HepG2 (cell line): ENCODE data around the gene ANG. TPM values are rescaled to one million over a fixed set of nuclear protein-coding genes. Genes with fewer than 3 reads are reported as not detected.

Experiments used
- ATF1 ChIP-seq: IDR thresholded peaks from 2 replicates; pipeline ENCODE4 v1.6.1; 2016; ENCODE audit warnings: mild to moderate bottlenecking, control low read depth
- CBX1 ChIP-seq: IDR thresholded peaks from one replicate; pipeline ENCODE4 v1.6.1; 2016; ENCODE audit warnings: antibody characterized with exemption, low read depth
- DBP ChIP-seq: sonication (generic); formaldehyde crosslinking; IDR thresholded peaks from 2 replicates; pipeline ENCODE4 v1.4.0; 2020; ENCODE audit warnings: missing genetic modification reagents; ENCODE audit errors: not compliant biosample characterization
- FLYWCH1 ChIP-seq: sonication (generic); formaldehyde crosslinking; IDR thresholded peaks from 2 replicates; pipeline ENCODE4 v1.8.1; 2023; ENCODE audit warnings: mild to moderate bottlenecking, missing genetic modification reagents
- HMG20A ChIP-seq: IDR thresholded peaks from 2 replicates; pipeline ENCODE4 v1.6.1; 2016; ENCODE audit warnings: borderline replicate concordance
- HMGA1 ChIP-seq: sonication (generic); formaldehyde crosslinking; conservative IDR thresholded peaks from 2 replicates; pipeline ENCODE4 v1.4.0; 2020; ENCODE audit warnings: missing genetic modification reagents
- NCOA2 ChIP-seq: sonication (generic); formaldehyde crosslinking; IDR thresholded peaks from 2 replicates; pipeline ENCODE4 v1.8.0; 2022; ENCODE audit warnings: inconsistent platforms
- NRL ChIP-seq: sonication (generic); formaldehyde crosslinking; IDR thresholded peaks from 2 replicates; pipeline ENCODE4 v1.5.0; 2020; ENCODE audit warnings: missing genetic modification reagents, mild to moderate bottlenecking, moderate library complexity, borderline replicate concordance
- RBAK ChIP-seq: sonication (generic); formaldehyde crosslinking; IDR thresholded peaks from 2 replicates; pipeline ENCODE4 v1.5.1; 2020; ENCODE audit warnings: mild to moderate bottlenecking, missing genetic modification reagents
- ZBTB14 ChIP-seq: sonication (generic); formaldehyde crosslinking; IDR thresholded peaks from 2 replicates; pipeline ENCODE4 v1.4.0; 2020; ENCODE audit warnings: missing genetic modification reagents
- ZBTB7B ChIP-seq: sonication (generic); formaldehyde crosslinking; IDR thresholded peaks from 2 replicates; pipeline ENCODE4 v1.4.0; 2020; ENCODE audit warnings: missing genetic modification reagents
- ZKSCAN1 ChIP-seq: fragments of 150-350 bp; IDR thresholded peaks from 2 replicates; pipeline ENCODE4 v1.6.1; 2014; ENCODE audit warnings: low read length
- ZNF10 ChIP-seq: sonication (generic); formaldehyde crosslinking; IDR thresholded peaks from 2 replicates; pipeline ENCODE4 v1.4.0; 2020; ENCODE audit warnings: mild to moderate bottlenecking, low read depth, missing genetic modification reagents, borderline replicate concordance
- ZNF33A ChIP-seq: sonication (generic); formaldehyde crosslinking; IDR thresholded peaks from 2 replicates; pipeline ENCODE4 v1.5.1; 2020; ENCODE audit warnings: missing genetic modification reagents, mild to moderate bottlenecking, moderate library complexity, borderline replicate concordance
- ZNF33B ChIP-seq: sonication (generic); formaldehyde crosslinking; IDR thresholded peaks from 2 replicates; pipeline ENCODE4 v1.5.1; 2020; ENCODE audit warnings: mild to moderate bottlenecking, missing genetic modification reagents
- ZNF350 ChIP-seq: sonication (generic); formaldehyde crosslinking; IDR thresholded peaks from 2 replicates; pipeline ENCODE4 v1.4.0; 2020; ENCODE audit warnings: mild to moderate bottlenecking, low read depth, missing genetic modification reagents, borderline replicate concordance
- ZNF451 ChIP-seq: sonication (generic); formaldehyde crosslinking; IDR thresholded peaks from 2 replicates; pipeline ENCODE4 v1.5.0; 2020; ENCODE audit warnings: mild to moderate bottlenecking, missing genetic modification reagents
- ZNF691 ChIP-seq: sonication (generic); formaldehyde crosslinking; IDR thresholded peaks from 2 replicates; pipeline ENCODE4 v1.4.0; 2020; ENCODE audit warnings: missing genetic modification reagents, low read depth, mild to moderate bottlenecking, borderline replicate concordance
- ZNF713 ChIP-seq: sonication (generic); formaldehyde crosslinking; IDR thresholded peaks from 2 replicates; pipeline ENCODE4 v1.4.0; 2020; ENCODE audit warnings: mild to moderate bottlenecking, missing genetic modification reagents
- ZSCAN9 ChIP-seq: IDR thresholded peaks from 2 replicates; pipeline ENCODE4 v1.6.1; 2016; ENCODE audit warnings: borderline replicate concordance
- polyA plus RNA-seq, 8 experiments: library from polyadenylated mRNA; depleted of rRNA in 3 of 8; stranded (reverse) in 7 of 8; unstranded in 1 of 8; fragments of >200 nt; fragmentation: Illumina TruSeq in 4 of 8; extraction: Trizol in 4 of 8; gene quantifications; 2 replicates each; pipeline versions ENCODE4 v1.2.1 to v1.2.3, GENCODE V29; 2011 to 2016; ENCODE audit warnings: low read depth in 4 of 8, missing spikeins in 1 of 8, mixed read lengths in 1 of 8; ENCODE audit not compliant: insufficient read depth in 1 of 8
- total RNA-seq, 5 experiments: library from RNA; depleted of rRNA; stranded (reverse); fragments of >200 nt; fragmentation: Illumina TruSeq; extraction: Trizol; gene quantifications; 2 replicates each; pipeline ENCODE4 v1.2.3, GENCODE V29; 2016; ENCODE audit warnings: low read depth in 1 of 5
- TF ChIP-seq, protein P1 (sequence below): sonication (generic); formaldehyde crosslinking; IDR thresholded peaks from 2 replicates; pipeline ENCODE4 v1.4.0; 2020; ENCODE audit warnings: missing genetic modification reagents, borderline replicate concordance
- TF ChIP-seq, protein P2 (sequence below): sonication (generic); formaldehyde crosslinking; IDR thresholded peaks from 2 replicates; pipeline ENCODE4 v1.4.0; 2020; ENCODE audit warnings: mild to moderate bottlenecking, missing genetic modification reagents

Gene ANG
- total and polyA plus RNA-seq, 2 of the 13 experiments (the other 11 are each of a cell fraction or from before 2014, with no cell fraction given) = 83.6 to 401 TPM

- TF ChIP-seq ZNF691 (CRISPR knock-in tag) (peak; percentile 44; the same call in 1 of the 2 replicates), NRL (CRISPR knock-in tag) (0 out of 2 replicates have a peak, but pooled peaks have one; percentile 44), ZNF33B (CRISPR knock-in tag) (no peak), HMGA1 (CRISPR knock-in tag) (no peak), ZNF10 (CRISPR knock-in tag) (no peak), NCOA2 (CRISPR knock-in tag) (peak; percentile 21; the same call in 1 of the 2 replicates), ZBTB7B (CRISPR knock-in tag) (peak; percentile 49), HMG20A (no peak), ZBTB14 (CRISPR knock-in tag) (no peak), ZNF713 (CRISPR knock-in tag) (no peak), ZSCAN9 (no peak; the same call in none of the 2 replicates), DBP (CRISPR knock-in tag) (no peak), ZNF451 (CRISPR knock-in tag) (no peak), RBAK (CRISPR knock-in tag) (no peak; the same call in 1 of the 2 replicates), ATF1 (CRISPR knock-in tag) (no peak), FLYWCH1 (CRISPR knock-in tag) (no peak), ZNF33A (CRISPR knock-in tag) (no peak), ZNF350 (CRISPR knock-in tag) (no peak; the same call in 1 of the 2 replicates), CBX1 (no peak), ZKSCAN1 (peak; percentile 46; the same call in 1 of the 2 replicates)
- TF ChIP-seq, protein P1, sequence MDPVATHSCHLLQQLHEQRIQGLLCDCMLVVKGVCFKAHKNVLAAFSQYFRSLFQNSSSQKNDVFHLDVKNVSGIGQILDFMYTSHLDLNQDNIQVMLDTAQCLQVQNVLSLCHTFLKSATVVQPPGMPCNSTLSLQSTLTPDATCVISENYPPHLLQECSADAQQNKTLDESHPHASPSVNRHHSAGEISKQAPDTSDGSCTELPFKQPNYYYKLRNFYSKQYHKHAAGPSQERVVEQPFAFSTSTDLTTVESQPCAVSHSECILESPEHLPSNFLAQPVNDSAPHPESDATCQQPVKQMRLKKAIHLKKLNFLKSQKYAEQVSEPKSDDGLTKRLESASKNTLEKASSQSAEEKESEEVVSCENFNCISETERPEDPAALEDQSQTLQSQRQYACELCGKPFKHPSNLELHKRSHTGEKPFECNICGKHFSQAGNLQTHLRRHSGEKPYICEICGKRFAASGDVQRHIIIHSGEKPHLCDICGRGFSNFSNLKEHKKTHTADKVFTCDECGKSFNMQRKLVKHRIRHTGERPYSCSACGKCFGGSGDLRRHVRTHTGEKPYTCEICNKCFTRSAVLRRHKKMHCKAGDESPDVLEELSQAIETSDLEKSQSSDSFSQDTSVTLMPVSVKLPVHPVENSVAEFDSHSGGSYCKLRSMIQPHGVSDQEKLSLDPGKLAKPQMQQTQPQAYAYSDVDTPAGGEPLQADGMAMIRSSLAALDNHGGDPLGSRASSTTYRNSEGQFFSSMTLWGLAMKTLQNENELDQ (CRISPR knock-in tag) = 0 out of 2 replicates have a peak, but pooled peaks have one; percentile 17
- TF ChIP-seq, protein P2, sequence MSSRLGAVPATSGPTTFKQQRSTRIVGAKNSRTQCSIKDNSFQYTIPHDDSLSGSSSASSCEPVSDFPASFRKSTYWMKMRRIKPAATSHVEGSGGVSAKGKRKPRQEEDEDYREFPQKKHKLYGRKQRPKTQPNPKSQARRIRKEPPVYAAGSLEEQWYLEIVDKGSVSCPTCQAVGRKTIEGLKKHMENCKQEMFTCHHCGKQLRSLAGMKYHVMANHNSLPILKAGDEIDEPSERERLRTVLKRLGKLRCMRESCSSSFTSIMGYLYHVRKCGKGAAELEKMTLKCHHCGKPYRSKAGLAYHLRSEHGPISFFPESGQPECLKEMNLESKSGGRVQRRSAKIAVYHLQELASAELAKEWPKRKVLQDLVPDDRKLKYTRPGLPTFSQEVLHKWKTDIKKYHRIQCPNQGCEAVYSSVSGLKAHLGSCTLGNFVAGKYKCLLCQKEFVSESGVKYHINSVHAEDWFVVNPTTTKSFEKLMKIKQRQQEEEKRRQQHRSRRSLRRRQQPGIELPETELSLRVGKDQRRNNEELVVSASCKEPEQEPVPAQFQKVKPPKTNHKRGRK (CRISPR knock-in tag) = no peak
Observed at GRCh38 chr14:20681348-20682126, 7.0 kb upstream of the ANG start (continued).
